ENCODE measurements around the gene TPTE.
"Not testable (repeated sequence)": the region's sequence is repeated elsewhere in the genome, so short reads cannot be mapped to it uniquely, and the experiment has no call there.

- TF ChIP-seq CTCF (IDR thresholded peaks at IDR 0.05 in 2 of 3, conservative IDR thresholded peaks at IDR 0.05 in 1 of 3; ENCODE audit: borderline replicate concordance in 1 of 3, insufficient read depth in 1 of 3, low read depth in 2 of 3, low read length in 2 of 3); CBX3 (IDR thresholded peaks at IDR 0.05; ENCODE audit: low read depth); EGR1 (IDR thresholded peaks at IDR 0.05; ENCODE audit: low read depth); ZBTB33 (IDR thresholded peaks at IDR 0.05; ENCODE audit: extremely low read depth, insufficient replicate concordance, low read length): not testable (repeated sequence)
Measured at GRCh38 chr21:10649350-10650149, 128.2 kb downstream of the TPTE start.
